NCI-H748 (cell line): ENCODE data around the gene NUDT5.
"Not testable (repeated sequence)": the region's sequence is repeated elsewhere in the genome, so short reads cannot be mapped to it uniquely, and the experiment has no call there.

Source experiments
- DNase-seq: peaks from one replicate; lab custom pipeline; 2025; ENCODE audit not compliant: unreplicated experiment; lab: John Stamatoyannopoulos, UW

NUDT5 gene

DNA sequence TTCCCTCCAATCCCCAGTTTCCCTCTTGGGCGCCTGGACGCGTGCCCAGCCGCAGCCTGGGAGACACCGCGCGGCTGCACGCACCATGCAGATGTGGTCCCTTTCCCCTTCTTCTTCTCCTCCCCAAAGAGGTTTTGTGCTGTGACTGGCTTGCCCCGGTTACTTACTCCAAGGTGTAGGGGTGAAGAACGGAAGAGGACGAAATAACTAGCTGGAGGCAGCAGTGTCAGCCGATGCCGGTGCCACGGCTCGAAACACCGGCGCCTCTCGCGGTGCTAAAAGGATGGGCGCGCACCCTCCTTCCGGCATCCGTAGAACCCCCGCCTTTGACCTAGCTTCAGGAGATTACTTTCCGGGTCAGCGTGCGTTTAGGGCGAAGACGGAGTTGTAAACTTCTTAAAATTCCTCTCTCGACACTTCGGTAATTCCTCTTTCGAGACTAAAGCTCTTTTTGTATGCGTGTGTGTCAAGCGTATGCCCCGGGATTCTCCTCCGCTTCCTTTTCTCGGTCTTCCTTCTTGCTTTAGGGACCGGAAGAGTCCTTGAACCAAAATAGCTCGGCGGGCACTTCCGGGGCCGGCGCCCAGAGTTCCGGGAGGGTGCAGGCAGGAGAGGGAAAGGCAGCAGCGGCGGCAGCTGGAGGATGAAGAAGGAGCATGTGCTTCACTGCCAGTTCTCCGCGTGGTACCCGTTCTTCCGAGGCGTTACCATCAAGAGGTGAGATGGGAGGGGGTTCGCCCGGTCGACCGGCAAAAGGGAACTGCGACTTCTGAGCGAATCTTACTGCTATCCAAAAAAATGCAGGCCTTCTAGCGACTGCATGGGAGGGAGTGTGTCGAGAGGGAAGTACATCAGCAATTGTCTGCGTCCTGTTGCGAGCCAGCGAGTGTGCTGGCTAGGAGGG, at the start of gene NUDT5, which contains the start of gene CDC123:
TSS of gene NUDT5 (minus strand) at position 289 of the 904 bp plus-strand sequence. CDS start 9,600 bp downstream, outside the sequence.
TSS of gene CDC123 (plus strand) at position 586 of the 904 bp plus-strand sequence. CDS start at position 644, 58 bp downstream.
- DNase-seq: peak; percentile 83

DNA sequence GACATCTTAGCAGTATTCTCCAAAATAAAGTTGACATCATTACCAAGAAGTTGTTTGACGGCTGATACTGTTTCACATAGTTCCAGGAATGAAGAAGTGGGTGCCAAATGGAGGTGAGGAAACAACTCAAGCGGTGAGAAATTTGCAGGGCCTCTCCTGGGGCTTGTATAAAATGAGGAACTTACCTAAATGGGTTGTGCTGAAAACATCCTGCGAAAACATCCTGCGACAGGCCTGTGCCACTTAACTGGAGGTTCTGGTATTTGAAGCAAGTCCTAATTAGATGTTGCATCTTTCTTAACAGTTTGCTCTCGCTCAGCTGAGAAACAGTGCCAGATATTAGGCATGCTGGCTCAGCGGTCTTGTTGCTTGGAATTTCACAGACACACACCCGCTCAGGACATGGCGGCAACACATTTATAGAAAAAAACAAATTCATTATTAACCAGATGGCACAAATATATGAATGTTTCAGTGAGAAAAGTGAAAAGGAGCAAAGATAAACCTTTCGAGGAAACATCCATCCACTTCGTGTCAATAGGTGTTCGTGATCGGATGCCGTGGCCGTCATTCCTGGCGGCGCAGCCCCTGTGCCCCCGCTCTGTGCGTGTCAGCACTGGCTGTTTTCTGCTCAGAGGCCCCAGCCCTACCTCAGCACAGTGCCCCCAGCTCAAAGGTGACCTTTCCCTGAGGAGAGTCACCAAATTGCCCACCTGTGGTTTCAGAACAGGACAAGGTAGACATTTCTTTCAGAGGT, 48.4 kb upstream of the NUDT5 start:
- DNase-seq: no peak

DNA sequence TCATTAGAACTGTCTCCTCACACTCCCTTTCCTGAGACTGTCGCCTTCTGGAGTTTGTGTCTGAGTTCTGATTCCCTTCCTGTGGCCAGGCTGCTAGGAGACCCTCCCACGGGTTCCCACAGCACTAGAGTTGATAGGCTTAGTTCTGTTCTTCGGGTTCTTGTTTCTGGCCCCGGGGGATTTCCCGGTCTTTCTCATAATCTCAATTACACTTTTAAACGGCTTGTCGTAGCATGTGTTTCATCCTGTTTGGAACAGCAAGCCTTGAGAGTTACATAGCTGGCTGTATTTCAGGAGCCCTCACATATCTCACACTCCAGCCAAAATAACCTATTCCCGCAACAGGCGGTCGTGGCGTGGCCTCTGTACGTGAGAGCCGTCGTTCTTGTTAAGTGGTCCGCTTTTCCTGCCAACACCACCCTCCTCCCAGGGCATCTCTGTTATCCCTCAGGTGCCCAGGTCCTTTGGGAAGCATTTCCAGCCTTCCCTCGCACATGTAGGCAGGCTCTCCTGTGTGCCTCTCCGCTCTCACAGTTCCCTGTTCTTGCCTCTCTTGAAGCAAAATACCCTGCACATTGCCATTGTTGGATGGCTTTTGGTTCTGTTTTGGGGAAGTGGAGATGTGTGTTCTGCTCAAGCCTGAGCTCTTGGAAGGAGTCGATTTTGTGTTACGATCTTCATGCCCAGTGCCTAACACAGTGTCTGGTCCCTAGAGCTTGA, 46.3 kb upstream of the NUDT5 start:
- no peak for DNase-seq

DNA sequence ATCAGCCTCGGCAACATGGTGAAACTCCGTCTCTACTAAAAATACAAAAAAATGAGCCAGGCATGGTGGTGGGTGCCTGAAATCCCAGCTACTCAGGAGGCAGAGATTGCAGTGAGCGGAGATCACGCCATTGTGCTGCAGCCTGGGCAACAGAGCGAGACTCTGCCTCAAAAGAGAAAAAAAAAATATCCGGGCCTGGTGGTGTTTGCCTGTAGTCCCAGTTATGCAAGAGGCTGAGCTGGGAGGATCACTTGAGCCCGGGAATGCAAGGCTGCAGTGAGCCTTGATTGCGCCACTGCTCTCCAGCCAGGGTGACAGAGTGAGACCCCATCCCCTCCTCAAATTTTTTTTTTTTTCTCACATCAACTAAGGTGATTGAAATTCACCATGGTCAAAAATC, 43.1 kb upstream of the NUDT5 start:
- no peak for DNase-seq

DNA sequence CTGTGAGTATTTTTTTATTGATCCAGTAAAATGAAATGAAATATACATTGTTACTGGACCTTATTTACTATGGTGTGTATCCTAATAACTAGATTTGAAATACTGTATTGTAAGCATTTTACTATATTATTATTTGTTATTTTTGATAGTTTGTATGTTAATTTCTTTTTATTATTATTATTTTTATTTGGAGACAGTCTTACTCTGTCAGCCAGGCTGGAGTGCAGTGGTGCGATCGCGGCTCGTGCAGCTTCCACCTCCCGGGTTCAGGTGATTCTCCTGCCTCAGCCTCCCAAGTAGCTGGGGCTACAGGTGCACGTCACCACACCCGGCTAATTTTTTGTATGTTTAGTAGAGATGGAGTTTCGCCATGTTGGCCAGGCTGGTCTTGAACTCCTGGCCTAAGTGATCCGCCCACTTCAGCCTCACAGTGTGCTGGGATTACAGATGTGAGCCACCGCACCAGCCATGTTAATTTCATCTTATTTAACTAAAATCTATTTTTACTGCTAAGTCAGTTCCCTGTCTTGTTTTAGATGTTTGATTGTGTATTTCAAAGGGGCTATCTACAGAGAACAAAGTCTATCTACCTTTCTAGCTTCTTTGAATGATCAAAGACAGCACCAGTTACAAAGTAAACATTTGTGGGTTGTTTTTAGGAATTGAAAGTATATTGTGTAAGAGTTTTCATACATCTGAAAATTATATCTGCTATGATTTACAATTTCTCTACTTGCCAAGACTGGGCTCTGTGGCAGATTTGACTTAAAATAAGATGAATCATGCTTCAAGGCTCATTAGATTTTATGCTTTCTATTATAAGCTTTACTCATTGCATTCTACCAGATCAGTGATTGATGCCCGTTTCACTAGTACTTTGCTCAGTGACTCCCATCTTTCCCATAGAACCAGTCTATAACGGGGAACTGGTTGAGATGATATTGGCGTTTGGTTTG, 41.9 kb upstream of the NUDT5 start:
- no peak for DNase-seq

DNA sequence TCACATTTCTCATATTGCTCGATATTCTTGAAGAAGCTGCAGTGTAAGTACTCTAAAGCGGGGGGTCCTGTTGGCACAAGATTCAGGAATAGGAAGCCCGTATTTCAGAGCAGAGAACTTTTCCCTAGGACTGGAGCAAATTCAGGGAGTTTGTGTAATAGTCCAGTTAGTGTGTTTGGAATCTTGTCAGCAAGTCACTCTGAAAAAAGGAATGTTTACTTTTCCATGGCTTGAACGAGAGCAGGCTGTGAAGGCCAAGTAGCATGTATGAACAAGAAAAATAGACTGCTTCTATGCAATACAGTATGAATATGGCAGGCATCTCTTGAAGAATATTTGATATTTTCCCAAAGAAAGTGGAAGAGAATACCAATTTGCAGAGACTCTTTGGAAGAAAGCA, 40.1 kb upstream of the NUDT5 start:
- DNase-seq: no peak

DNA sequence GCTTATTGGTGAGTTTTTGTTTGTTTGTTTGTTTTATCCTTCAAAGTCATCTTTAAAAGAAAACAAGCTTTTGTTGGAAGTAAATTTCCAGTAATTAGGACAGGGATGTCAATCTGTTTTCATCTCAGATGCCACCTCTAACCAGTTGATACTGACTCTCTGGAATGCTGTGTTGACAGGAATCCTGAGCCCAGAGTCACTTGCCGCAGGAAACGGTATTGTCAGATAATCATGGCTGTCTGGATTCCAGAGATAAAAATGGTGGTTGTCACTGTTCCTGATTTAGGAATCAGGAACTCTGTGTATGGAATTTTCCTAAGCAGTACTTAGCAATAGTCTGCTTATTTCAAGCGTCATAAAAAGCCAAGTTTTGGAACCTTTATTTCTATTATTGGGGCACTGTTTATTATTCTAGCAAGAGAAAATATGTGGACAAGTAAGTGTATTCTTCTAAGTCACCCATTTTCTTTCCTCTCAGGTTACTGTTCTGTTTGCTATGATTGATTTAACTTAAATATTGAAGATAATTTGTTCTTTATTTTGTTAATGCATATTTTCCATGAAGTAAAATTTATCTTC, 39.5 kb upstream of the NUDT5 start:
- no peak for DNase-seq

DNA sequence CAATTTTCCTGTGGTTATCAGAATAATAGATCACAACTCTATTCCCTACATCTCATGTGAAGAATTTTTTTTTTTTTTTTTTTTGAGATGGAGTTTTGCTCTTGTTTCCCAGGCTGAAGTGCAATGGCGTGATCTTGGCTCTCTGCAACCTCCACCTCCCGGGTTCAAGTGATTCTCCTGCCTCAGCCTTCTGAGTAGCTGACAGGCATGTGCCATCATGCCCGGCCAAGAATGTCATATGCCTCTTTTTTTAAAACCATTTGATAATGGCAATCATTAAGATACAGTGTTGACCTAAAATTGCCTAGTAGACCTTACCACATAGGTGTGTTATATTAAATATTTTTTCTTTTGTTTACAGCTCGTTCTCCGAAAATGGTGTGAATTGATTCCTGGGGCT, 39.0 kb upstream of the NUDT5 start:
- DNase-seq: not testable (repeated sequence)

DNA sequence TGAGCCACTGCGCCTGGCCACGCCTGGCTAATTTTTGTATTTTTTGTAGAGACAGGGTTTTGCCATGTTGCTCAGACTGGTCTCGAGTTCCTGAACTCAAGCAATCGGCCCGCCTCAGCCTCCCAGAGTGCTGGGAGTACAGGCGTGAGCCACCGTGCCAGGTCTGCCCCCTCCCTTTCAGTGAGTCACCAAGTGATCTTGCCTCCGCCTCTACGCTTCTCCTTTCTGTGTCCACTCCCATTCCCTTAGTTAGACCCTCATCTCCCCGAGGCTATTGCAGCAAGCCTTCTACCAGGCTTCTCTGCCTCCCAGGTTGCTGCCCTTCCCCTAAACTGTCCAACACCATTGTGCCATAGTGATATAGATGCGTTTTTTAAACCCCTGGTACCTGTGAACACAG, 33.2 kb upstream of the NUDT5 start:
- no peak for DNase-seq

DNA sequence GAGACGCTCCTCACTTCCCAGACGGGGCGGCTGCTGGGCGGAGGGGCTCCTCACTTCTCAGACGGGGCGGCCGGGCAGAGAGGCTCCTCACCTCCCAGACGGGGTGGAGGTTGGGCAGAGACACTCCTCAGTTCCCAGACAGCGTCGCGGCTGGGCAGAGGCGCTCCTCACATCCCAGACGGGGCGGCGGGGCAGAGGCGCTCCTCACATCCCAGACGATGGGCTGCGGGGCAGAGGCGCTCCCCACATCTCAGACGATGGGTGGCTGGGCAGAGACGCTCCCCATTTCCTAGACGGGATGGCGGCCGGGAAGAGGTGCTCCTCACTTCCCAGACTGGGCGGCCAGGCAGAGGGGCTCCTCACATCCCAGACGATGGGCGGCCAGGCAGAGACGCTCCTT, 30.7 kb upstream of the NUDT5 start:
- not testable (repeated sequence) for DNase-seq

DNA sequence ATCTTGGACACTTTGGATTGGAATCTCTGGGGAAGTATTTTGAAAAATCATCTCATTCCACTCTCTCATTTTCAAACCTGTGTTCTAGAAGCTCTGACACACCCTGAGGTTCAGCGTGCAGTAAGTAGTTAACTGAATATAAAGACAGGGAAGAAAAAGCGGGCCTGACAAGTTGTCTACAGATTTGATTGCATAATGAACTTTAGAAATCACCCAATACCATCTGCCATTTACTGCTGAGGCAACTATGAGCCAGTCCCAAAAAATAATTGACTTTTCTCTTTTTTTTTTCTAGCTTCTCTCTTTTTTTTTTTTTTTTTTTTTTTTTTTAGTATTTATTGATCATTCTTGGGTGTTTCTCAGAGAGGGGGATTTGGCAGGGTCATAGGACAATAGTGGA, 29.8 kb upstream of the NUDT5 start:
- DNase-seq: no peak

DNA sequence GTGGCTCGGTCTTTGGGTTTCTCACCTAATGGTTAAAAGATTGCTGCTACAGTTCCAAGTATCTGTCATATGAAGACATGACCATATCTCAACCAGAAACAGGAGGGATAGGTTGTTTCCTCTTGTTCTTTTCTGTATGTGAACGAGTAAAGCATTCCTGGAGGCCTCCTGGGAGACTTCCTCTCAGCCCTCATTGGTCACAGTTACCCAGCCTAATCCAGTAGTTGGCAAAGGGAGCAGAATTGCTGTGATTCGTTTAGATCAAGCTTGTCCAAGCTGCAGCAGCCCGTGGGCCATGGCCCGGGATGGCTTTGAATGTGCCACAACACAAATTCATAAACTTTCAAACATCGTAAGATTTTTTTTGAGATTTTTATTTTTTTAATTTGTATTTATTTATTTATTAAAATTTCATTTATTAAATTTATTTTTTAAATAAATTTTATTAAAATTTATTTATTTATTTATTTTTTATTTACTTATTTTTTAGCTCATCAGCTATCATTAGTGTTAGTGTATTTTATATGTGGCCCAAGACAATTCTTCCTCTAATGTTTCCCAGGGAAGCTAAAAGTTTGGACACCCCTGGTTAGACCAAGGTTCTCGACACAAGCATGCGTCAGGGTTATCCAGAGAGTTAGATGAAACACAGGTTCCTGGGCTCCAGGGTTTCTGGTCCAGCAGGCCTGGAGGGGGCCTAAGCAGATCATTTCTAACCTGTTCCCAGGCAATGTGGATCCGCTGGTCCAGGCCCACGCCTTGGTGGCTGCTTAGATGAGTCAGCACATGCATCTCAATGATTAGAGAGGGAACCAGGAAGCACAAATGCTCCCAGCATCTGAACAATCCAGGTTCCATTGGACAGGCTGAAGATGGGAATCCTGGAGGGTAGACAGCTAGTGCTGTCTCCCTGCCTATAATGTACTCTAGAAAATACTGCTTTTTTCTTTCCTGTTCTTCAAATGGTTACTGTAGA, 25.9 kb upstream of the NUDT5 start:
- DNase-seq: peak; percentile 2

DNA sequence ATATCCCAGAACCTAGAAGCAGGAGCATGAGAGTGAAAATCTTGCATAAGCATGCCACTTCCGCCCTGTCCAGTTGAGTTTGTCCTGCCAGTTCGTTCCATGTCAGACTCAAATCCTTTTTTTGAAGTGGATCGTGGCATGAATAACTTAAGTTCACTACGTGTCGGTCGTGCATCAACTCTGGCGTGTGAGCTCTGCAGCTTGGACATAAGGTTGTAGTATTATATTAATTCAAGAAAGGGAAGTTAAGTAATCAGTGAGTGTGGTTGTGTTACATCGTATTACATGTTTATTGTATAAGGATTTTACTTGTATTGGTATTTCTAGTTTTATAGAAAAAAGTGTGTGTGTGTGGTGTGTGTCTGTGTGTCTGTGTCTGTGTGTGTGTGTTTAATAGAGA, 23.3 kb upstream of the NUDT5 start:
- no peak for DNase-seq

DNA sequence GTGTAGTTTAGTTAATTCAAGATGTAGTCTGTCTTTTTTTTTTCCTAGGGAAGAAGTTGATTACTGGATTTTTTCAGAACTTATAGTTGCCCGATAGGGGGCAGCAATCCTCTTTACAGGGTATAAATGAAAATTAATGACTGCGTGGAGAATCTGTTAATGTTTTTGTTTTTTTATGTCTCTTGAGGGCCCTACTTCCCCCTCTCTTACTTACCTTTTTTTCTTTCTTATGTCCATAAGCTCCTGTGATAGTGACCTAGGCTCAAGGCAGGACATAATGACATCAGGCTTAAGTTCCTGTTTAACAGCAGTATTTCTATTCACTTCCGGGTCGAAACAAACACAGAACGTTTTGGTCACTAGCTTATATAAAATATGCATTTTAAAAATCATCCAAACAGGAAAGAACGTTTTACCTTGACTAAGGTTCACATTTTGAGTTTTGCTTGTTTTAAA, 19.1 kb upstream of the NUDT5 start:
- DNase-seq: peak; percentile 48

DNA sequence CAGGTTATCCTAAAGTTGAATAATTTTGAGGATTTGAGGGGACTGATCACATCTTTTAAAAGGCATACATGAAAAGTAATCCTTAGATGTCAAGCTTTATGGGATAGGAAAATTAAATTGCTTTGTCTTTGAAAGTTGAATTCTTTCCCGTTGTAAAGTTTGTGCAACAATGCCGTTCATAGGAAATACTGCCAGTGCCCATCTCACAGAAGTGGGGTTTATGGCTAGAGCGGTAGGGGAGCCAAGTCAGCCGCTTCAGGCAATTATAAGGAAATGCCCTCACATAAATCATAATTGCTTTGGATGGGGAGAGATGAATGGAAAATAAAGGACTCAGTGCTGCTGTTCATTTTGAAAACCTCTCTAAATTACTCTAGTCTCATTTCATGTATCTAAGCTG, 18.4 kb upstream of the NUDT5 start:
- DNase-seq: no peak

DNA sequence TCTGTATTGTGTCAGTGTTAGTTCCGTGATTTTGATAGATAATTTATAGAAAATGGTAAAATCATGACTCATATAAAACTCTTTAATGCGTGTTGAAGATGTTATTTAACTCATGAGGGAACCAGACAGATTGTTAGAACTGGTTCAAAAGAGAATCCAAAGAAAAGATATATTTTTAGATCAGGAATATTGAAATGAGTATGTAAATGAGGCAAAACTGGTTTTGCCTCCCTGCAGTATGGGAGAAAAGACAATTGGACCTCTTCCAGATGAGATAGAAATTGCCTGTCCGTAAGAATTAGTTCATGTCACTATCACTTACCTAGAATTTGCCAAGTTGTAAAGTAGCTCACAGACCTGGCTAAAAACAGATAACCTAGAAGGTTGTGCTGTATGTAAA, 17.9 kb upstream of the NUDT5 start:
- no peak for DNase-seq

DNA sequence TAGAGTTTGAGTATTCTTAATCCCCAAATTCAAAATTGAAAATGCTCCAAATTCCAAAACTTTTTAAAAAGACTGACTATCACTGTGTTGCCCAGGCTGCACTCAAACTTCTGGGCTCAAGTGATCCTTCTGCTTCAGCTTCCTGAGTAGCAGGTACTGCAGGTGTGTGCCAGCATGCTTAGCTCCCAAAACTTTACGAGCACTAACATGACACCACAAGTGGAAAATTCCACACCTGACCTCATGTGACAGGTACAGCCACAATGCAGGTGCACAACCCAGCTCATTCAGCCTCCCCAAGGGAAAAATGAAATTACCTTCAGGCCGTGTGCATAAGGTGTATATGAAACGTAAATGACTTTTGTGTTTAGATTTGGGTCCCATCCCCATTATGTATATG, 16.8 kb upstream of the NUDT5 start:
- no peak for DNase-seq

DNA sequence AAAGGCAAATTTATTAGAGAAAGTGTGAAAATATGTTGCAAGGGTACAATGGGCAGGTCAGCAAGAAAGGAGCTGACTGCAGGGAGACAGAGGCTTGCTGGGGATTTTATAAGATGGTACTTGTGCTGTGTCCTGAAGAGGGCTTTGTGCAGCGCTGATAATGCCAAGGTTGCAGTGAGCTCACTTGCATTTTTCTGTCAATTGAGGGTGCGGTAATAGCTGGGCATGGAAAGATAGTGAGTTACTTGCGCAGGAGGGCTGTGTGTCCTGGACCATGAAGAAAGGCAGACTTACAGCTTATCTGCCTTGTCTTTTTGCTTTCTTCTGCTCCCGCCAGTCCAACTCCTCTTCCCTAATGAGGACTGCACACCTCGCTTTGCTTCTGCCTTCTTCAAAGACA, 12.8 kb upstream of the NUDT5 start:
- no peak for DNase-seq

DNA sequence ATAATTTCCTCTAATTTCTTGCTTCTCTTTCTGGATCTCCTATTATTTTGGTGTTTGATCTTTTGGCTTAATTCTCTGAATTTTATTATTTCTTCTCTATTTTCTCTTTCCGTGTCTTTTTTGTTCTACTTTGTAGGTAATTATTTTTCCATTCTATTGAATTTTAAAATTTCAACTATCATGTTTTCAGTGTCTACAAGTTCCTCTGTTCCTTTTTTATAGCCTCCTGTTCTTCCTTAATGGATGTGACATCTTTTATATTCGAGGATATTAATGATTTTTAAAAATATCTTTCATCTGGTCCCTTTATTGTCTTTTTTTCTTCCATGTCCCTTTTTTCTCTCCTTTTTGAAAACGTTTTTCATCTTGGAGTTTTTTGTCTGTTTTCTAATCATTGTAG, 11.4 kb upstream of the NUDT5 start:
- DNase-seq: no peak
